K562 (cell line): ENCODE measurements around the gene SERPINE2. TPM values are rescaled to one million over a fixed set of nuclear protein-coding genes. Genes with fewer than 3 reads are reported as not detected.

Experiments used
- CCAR2 ChIP-seq: fragments of 200-400 bp; formaldehyde crosslinking; IDR thresholded peaks from 2 replicates; pipeline ENCODE4 v1.6.1; 2017; ENCODE audit warnings: mild to moderate bottlenecking, low read depth, low read length
- CHD4 ChIP-seq: fragments of 200-600 bp; sonication (generic); IDR thresholded peaks from 3 replicates; pipeline ENCODE4 v1.6.1; 2012; ENCODE audit warnings: low read depth, mild to moderate bottlenecking, mixed read lengths, low read length, inconsistent platforms; ENCODE audit not compliant: insufficient read depth, insufficient replicate concordance, poor library complexity, severe bottlenecking
- CHD7 ChIP-seq: fragments of 200-600 bp; sonication (generic); IDR thresholded peaks from one replicate; pipeline ENCODE4 v1.6.1; 2012; ENCODE audit warnings: mild to moderate bottlenecking, low read depth, low read length, inconsistent platforms
- COPS2 ChIP-seq: fragments of 450-650 bp; conservative IDR thresholded peaks from 2 replicates; pipeline ENCODE4 v1.6.1; 2016; ENCODE audit warnings: mild to moderate bottlenecking, moderate library complexity
- ELK1 ChIP-seq: sonication (generic); formaldehyde crosslinking; IDR thresholded peaks from 2 replicates; pipeline ENCODE4 v1.8.1; 2022; ENCODE audit warnings: missing genetic modification reagents
- ETV1 ChIP-seq: fragments of 450-650 bp; conservative IDR thresholded peaks from 2 replicates; pipeline ENCODE4 v1.6.1; 2016; ENCODE audit warnings: missing genetic modification characterization, control low read depth, low read depth, missing compliant biosample characterization
- FOXA1 ChIP-seq: fragments of 450-650 bp; IDR thresholded peaks from 2 replicates; pipeline ENCODE4 v1.6.1; 2016; ENCODE audit warnings: mild to moderate bottlenecking, borderline replicate concordance
- GATAD2A ChIP-seq: fragments of 450-650 bp; IDR thresholded peaks from 2 replicates; pipeline ENCODE4 v1.6.1; 2017
- GTF2B ChIP-seq: IDR thresholded peaks from 2 replicates; pipeline ENCODE4 v1.6.1; 2011; ENCODE audit not compliant: insufficient read length; ENCODE audit errors: extremely low read depth
- MEF2A ChIP-seq: IDR thresholded peaks from 2 replicates; pipeline ENCODE4 v1.6.1; 2011; ENCODE audit warnings: low read depth, mild to moderate bottlenecking, low read length, moderate library complexity; ENCODE audit not compliant: control insufficient read depth
- NR2F6 ChIP-seq: fragments of 450-650 bp; formaldehyde crosslinking; IDR thresholded peaks from 2 replicates; pipeline ENCODE4 v1.4.0; 2020; ENCODE audit warnings: mild to moderate bottlenecking
- RBM14 ChIP-seq: fragments of 200-400 bp; formaldehyde crosslinking; IDR thresholded peaks from 2 replicates; pipeline ENCODE4 v1.6.1; 2018; ENCODE audit warnings: low read depth, mild to moderate bottlenecking, low read length, moderate library complexity, borderline replicate concordance; ENCODE audit not compliant: insufficient read depth
- ZBED1 ChIP-seq: IDR thresholded peaks from 2 replicates; pipeline ENCODE4 v1.6.1; 2014
- ZNF695 ChIP-seq: fragments of 450-650 bp; formaldehyde crosslinking; IDR thresholded peaks from 2 replicates; pipeline ENCODE4 v1.4.0; 2020; ENCODE audit warnings: mild to moderate bottlenecking, moderate library complexity
- ZNF780A ChIP-seq: fragments of 250-450 bp; sonication (Bioruptor Pico); IDR thresholded peaks from 2 replicates; pipeline ENCODE4 v1.5.0; 2021; ENCODE audit warnings: mild to moderate bottlenecking
- polyA plus RNA-seq, 8 experiments: library from polyadenylated mRNA; depleted of rRNA in 4 of 8; stranded (reverse) in 5 of 8; unstranded in 3 of 8; fragments of >200 nt; fragmentation: Nextera tagmentation in 2 of 8; fragmentation: Illumina TruSeq in 1 of 8; extraction: Ambion mirVana in 2 of 8; extraction: Trizol in 1 of 8; gene quantifications; 2 replicates each; pipeline versions ENCODE4 v1.2.1 to v1.2.3, GENCODE V29; 2011 to 2014; ENCODE audit warnings: inconsistent platforms in 1 of 8, missing spikeins in 1 of 8
- total RNA-seq, 7 experiments: library from RNA; depleted of rRNA in 6 of 7; stranded (reverse); fragments of >200 nt in 6 of 7; fragmentation: Illumina TruSeq in 2 of 7; extraction: Trizol in 2 of 7; gene quantifications; 2 replicates each; pipeline versions ENCODE4 v1.2.1 to v1.2.3, GENCODE V29; 2011 to 2021; ENCODE audit warnings: low replicate concordance in 1 of 7

Gene SERPINE2
- total and polyA plus RNA-seq, 9 of the 15 experiments (the other 6 are each of a cell fraction or from before 2014, with no cell fraction given): 0.03 to 0.16 (median 0.13) TPM; not detected in 6

- TF ChIP-seq CHD7: peak; percentile 100
- TF ChIP-seq ETV1 (tag): no peak
- TF ChIP-seq ZNF695 (CRISPR knock-in tag): no peak
- no peak for TF ChIP-seq MEF2A
- TF ChIP-seq ZNF780A (CRISPR knock-in tag): no peak
- TF ChIP-seq NR2F6 (CRISPR knock-in tag): no peak
- no peak for TF ChIP-seq ELK1 (CRISPR knock-in tag)
- no peak for TF ChIP-seq GTF2B
- TF ChIP-seq ZBED1: no peak
- no peak for TF ChIP-seq RBM14
- no peak for TF ChIP-seq COPS2
- TF ChIP-seq FOXA1: no peak
- TF ChIP-seq CCAR2: no peak
- TF ChIP-seq GATAD2A: no peak
- no peak for TF ChIP-seq CHD4
Observed at GRCh38 chr2:223944703-223945531, 94.2 kb downstream of the SERPINE2 start, which contains the start of gene WDFY1 (continued).
